ENCODE data around the gene RTN4RL2. TPM values are rescaled to one million over a fixed set of nuclear protein-coding genes. Genes with fewer than 3 reads are reported as not detected.

The RTN4RL2 gene
- total RNA-seq, 4 donors from 2014 or later, result 11.2 to 27.6 (median 17.1) TPM

- H3K27me3 ChIP-seq, result no peaks in the 10 kb centered on the region
- WGBS, 2 donors, result 62 to 77% methylated on average over 8 of the region's 8 CpGs
- H3K4me1 ChIP-seq, result peaks cover 82 to 92% of the 10 kb centered on the region in 2 donors
- intact Hi-C loops (cut with DNase I), result no loop called here
- TF ChIP-seq CTCF (IDR thresholded peaks at IDR 0.05) (no peak), POLR2A (IDR thresholded peaks at IDR 0.05) (no peak)
- no peak overlapping the region for H3K4me3 ChIP-seq (replicated peaks in 1 of 3)
- H3K9me3 ChIP-seq, result no peaks in the 10 kb centered on the region
- H3K36me3 ChIP-seq, result no peaks in the 10 kb centered on the region
- peak overlapping the region; percentile 99 to 100 (median 99) for H3K27ac ChIP-seq
- peak; percentile 27 to 40 for DNase-seq
Observed at GRCh38 chr11:57427727-57428082, 32.6 kb upstream of the RTN4RL2 start.

- no peaks in the 10 kb centered on the region for H3K9me3 ChIP-seq
- WGBS, 2 donors, result 93 to 96% methylated on average over 5 of the region's 5 CpGs
- no peak for DNase-seq
- H3K4me1 ChIP-seq, result peaks cover 87 to 92% of the 10 kb centered on the region in 2 donors
- H3K27me3 ChIP-seq, result no peaks in the 10 kb centered on the region
- no peak for TF ChIP-seq POLR2A (IDR thresholded peaks at IDR 0.05)
- TF ChIP-seq CTCF (IDR thresholded peaks at IDR 0.05), result no peak
- peak overlapping the region in 2 of 3 donors; percentile 99 to 100 for H3K27ac ChIP-seq
- H3K36me3 ChIP-seq, result no peaks in the 10 kb centered on the region
- H3K4me3 ChIP-seq (replicated peaks in 1 of 3), result no peak overlapping the region
- intact Hi-C loops (cut with DNase I), result no loop called here
Observed at GRCh38 chr11:57428643-57429042, 31.7 kb upstream of the RTN4RL2 start.

GRCh38 chr11:57429946-57430345 is 30.4 kb upstream of the RTN4RL2 start:
- peak overlapping the region in 2 of 3 donors; percentile 73 to 74 for H3K27ac ChIP-seq
- peaks cover 84 to 89% of the 10 kb centered on the region in 2 donors for H3K4me1 ChIP-seq
- no peak for DNase-seq

GRCh38 chr11:57430952-57431351 is 29.4 kb upstream of the RTN4RL2 start:
- no peaks in the 10 kb centered on the region for H3K36me3 ChIP-seq
- no peak for TF ChIP-seq POLR2A (IDR thresholded peaks at IDR 0.05)
- TF ChIP-seq CTCF (IDR thresholded peaks at IDR 0.05), result no peak
- intact Hi-C loops (cut with DNase I), result no loop called here
- H3K4me1 ChIP-seq, result peaks cover 84 to 89% of the 10 kb centered on the region in 2 donors
- no peaks in the 10 kb centered on the region for H3K9me3 ChIP-seq
- no peaks in the 10 kb centered on the region for H3K27me3 ChIP-seq
- peak overlapping the region; percentile 29 to 74 (median 73) for H3K27ac ChIP-seq
- H3K4me3 ChIP-seq (replicated peaks in 1 of 3), result no peak overlapping the region
- WGBS, 2 donors, result 16 to 33% methylated on average over 1 of the region's 1 CpG
- no peak for DNase-seq

More at GRCh38 chr11:57429946-57430345, 30.4 kb upstream of the RTN4RL2 start:
- TF ChIP-seq POLR2A (IDR thresholded peaks at IDR 0.05) (no peak), CTCF (IDR thresholded peaks at IDR 0.05) (no peak)
- intact Hi-C loops (cut with DNase I), result no loop called here
- Histone ChIP-seq H3K27me3 (no peaks in the 10 kb centered on the region), H3K36me3 (no peaks in the 10 kb centered on the region), H3K9me3 (no peaks in the 10 kb centered on the region), H3K4me3 (replicated peaks in 1 of 3) (no peak overlapping the region)
- WGBS, 2 donors, result 65 to 73% methylated on average over 4 of the region's 4 CpGs

GRCh38 chr11:57432149-57432561 is 28.2 kb upstream of the RTN4RL2 start:
- no peaks in the 10 kb centered on the region for H3K9me3 ChIP-seq
- 65 to 74% methylated on average over 5 of the region's 5 CpGs for WGBS, 2 donors
- H3K36me3 ChIP-seq, result no peaks in the 10 kb centered on the region
- no peak overlapping the region for H3K4me3 ChIP-seq (replicated peaks in 1 of 3)
- DNase-seq, result no peak
- TF ChIP-seq CTCF (IDR thresholded peaks at IDR 0.05), result no peak
- no peak for TF ChIP-seq POLR2A (IDR thresholded peaks at IDR 0.05)
- peaks cover 79 to 85% of the 10 kb centered on the region in 2 donors for H3K4me1 ChIP-seq
- H3K27ac ChIP-seq, result peak overlapping the region in 2 of 3 donors; percentile 89
- intact Hi-C loops (cut with DNase I), result no loop called here
- no peaks in the 10 kb centered on the region for H3K27me3 ChIP-seq
